ENCODE data around the gene CBX4. TPM values are rescaled to one million over a fixed set of nuclear protein-coding genes. Genes with fewer than 3 reads are reported as not detected.

CBX4 gene
- total RNA-seq, 1 donor from 2014 or later, result 16.9 TPM

GRCh38 chr17:79865351-79866210 lies 26.3 kb upstream of the CBX4 start:
- Histone ChIP-seq H3K4me3 (ENCODE audit: insufficient read depth, low read depth, low read length) (no peak overlapping the region), H3K27me3 (ENCODE audit: insufficient read depth, low read length) (peaks cover 10% of the 10 kb centered on the region), H3K79me2 (ENCODE audit: insufficient read depth, low read length) (no peaks in the 10 kb centered on the region), H3K36me3 (ENCODE audit: insufficient read depth, low read length) (no peaks in the 10 kb centered on the region), H4K20me1 (ENCODE audit: insufficient read depth, low read length) (no peaks in the 10 kb centered on the region), H3K4me1 (ENCODE audit: insufficient read depth, low read length) (no peaks in the 10 kb centered on the region), H3K27ac (ENCODE audit: low read depth, low read length) (no peak overlapping the region), H3K9ac (ENCODE audit: low read length) (no peak overlapping the region), H3K4me2 (ENCODE audit: low read length) (no peak overlapping the region), H3K9me3 (ENCODE audit: insufficient read depth, low read depth, low read length) (no peaks in the 10 kb centered on the region), H2AFZ (ENCODE audit: low read depth, low read length) (no peak overlapping the region)
- Mint-ChIP-seq H3K27ac (ENCODE audit: unreplicated experiment) (no peak overlapping the region), H3K27me3 (ENCODE audit: low read depth, unreplicated experiment) (peaks cover 36% of the 10 kb centered on the region), H3K4me1 (ENCODE audit: low read depth, unreplicated experiment) (no peaks in the 10 kb centered on the region), H3K9me3 (ENCODE audit: unreplicated experiment) (no peaks in the 10 kb centered on the region), H3K36me3 (ENCODE audit: low read depth, unreplicated experiment) (no peaks in the 10 kb centered on the region), H3K4me3 (ENCODE audit: unreplicated experiment) (no peak overlapping the region)
- no peak for DNase-seq (ENCODE audit: low read depth)
- FAIRE-seq, result no peak
- TF ChIP-seq EZH2 (IDR thresholded peaks at IDR 0.05; ENCODE audit: insufficient read depth, low read length), result no peak
- TF ChIP-seq, protein P1, sequence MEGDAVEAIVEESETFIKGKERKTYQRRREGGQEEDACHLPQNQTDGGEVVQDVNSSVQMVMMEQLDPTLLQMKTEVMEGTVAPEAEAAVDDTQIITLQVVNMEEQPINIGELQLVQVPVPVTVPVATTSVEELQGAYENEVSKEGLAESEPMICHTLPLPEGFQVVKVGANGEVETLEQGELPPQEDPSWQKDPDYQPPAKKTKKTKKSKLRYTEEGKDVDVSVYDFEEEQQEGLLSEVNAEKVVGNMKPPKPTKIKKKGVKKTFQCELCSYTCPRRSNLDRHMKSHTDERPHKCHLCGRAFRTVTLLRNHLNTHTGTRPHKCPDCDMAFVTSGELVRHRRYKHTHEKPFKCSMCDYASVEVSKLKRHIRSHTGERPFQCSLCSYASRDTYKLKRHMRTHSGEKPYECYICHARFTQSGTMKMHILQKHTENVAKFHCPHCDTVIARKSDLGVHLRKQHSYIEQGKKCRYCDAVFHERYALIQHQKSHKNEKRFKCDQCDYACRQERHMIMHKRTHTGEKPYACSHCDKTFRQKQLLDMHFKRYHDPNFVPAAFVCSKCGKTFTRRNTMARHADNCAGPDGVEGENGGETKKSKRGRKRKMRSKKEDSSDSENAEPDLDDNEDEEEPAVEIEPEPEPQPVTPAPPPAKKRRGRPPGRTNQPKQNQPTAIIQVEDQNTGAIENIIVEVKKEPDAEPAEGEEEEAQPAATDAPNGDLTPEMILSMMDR (IDR thresholded peaks at IDR 0.05; ENCODE audit: insufficient read depth, low read depth, low read length), result no peak

- Mint-ChIP-seq H3K27me3 (ENCODE audit: low read depth, unreplicated experiment) (peaks cover 32% of the 10 kb centered on the region), H3K36me3 (ENCODE audit: low read depth, unreplicated experiment) (no peaks in the 10 kb centered on the region), H3K4me3 (ENCODE audit: unreplicated experiment) (no peak overlapping the region), H3K9me3 (ENCODE audit: unreplicated experiment) (peaks cover under 1% of the 10 kb centered on the region), H3K4me1 (ENCODE audit: low read depth, unreplicated experiment) (no peaks in the 10 kb centered on the region), H3K27ac (ENCODE audit: unreplicated experiment) (no peak overlapping the region)
- DNase-seq (ENCODE audit: low read depth), result no peak
- no peaks in the 10 kb centered on the region for H3K9me3 ChIP-seq (ENCODE audit: insufficient read depth, low read depth, low read length)
- H3K4me1 ChIP-seq (ENCODE audit: insufficient read depth, low read length), result no peaks in the 10 kb centered on the region
- no peaks in the 10 kb centered on the region for H3K36me3 ChIP-seq (ENCODE audit: insufficient read depth, low read length)
- no peak for TF ChIP-seq EZH2 (IDR thresholded peaks at IDR 0.05; ENCODE audit: insufficient read depth, low read length)
- TF ChIP-seq, protein P1 (IDR thresholded peaks at IDR 0.05; ENCODE audit: insufficient read depth, low read depth, low read length), result no peak
- H3K4me3 ChIP-seq (ENCODE audit: insufficient read depth, low read depth, low read length), result no peak overlapping the region
- no peak overlapping the region for H3K9ac ChIP-seq (ENCODE audit: low read length)
- H3K27ac ChIP-seq (ENCODE audit: low read depth, low read length), result no peak overlapping the region
- no peaks in the 10 kb centered on the region for H4K20me1 ChIP-seq (ENCODE audit: insufficient read depth, low read length)
- no peak for FAIRE-seq
- H3K27me3 ChIP-seq (ENCODE audit: insufficient read depth, low read length), result peaks cover 10% of the 10 kb centered on the region
- no peak overlapping the region for H2AFZ ChIP-seq (ENCODE audit: low read depth, low read length)
- no peak overlapping the region for H3K4me2 ChIP-seq (ENCODE audit: low read length)
- no peaks in the 10 kb centered on the region for H3K79me2 ChIP-seq (ENCODE audit: insufficient read depth, low read length)
Measured at GRCh38 chr17:79864617-79865250, 25.5 kb upstream of the CBX4 start.
